K562 (cell line): Measurements from ENCODE around the gene LYVE1. TPM values are rescaled to one million over a fixed set of nuclear protein-coding genes. Genes with fewer than 3 reads are reported as not detected.

Source experiments
- ARID2 ChIP-seq: fragments of 450-650 bp; IDR thresholded peaks from 2 replicates; pipeline ENCODE4 v1.6.1; 2017; ENCODE audit warnings: antibody characterized with exemption, mild to moderate bottlenecking
- HDAC6 ChIP-seq: IDR thresholded peaks from 2 replicates; pipeline ENCODE4 v1.6.1; 2012; ENCODE audit warnings: low read depth, mild to moderate bottlenecking, control low read depth, inconsistent platforms, low read length, moderate library complexity
- KAT2B ChIP-seq: IDR thresholded peaks from one replicate; pipeline ENCODE4 v1.6.1; 2012; ENCODE audit warnings: low read depth, mild to moderate bottlenecking, control low read depth, inconsistent platforms, low read length, moderate library complexity
- POLR2B ChIP-seq: fragments of 450-650 bp; IDR thresholded peaks from 2 replicates; pipeline ENCODE4 v1.6.1; 2018; ENCODE audit warnings: low read depth; ENCODE audit not compliant: partially characterized antibody
- RBM25 ChIP-seq: fragments of 200-400 bp; formaldehyde crosslinking; IDR thresholded peaks from 2 replicates; pipeline ENCODE4 v1.6.1; 2018; ENCODE audit warnings: low read length, low read depth, moderate library complexity; ENCODE audit not compliant: severe bottlenecking
- ZNF124 ChIP-seq: sonication (generic); formaldehyde crosslinking; IDR thresholded peaks from 2 replicates; pipeline ENCODE4 v1.8.1; 2022; ENCODE audit warnings: missing genetic modification reagents
- polyA plus RNA-seq, 8 experiments: library from polyadenylated mRNA; depleted of rRNA in 4 of 8; stranded (reverse) in 5 of 8; unstranded in 3 of 8; fragments of >200 nt; fragmentation: Nextera tagmentation in 2 of 8; fragmentation: Illumina TruSeq in 1 of 8; extraction: Ambion mirVana in 2 of 8; extraction: Trizol in 1 of 8; gene quantifications; 2 replicates each; pipeline versions ENCODE4 v1.2.1 to v1.2.3, GENCODE V29; 2011 to 2014; ENCODE audit warnings: inconsistent platforms in 1 of 8, missing spikeins in 1 of 8
- total RNA-seq, 7 experiments: library from RNA; depleted of rRNA in 6 of 7; stranded (reverse); fragments of >200 nt in 6 of 7; fragmentation: Illumina TruSeq in 2 of 7; extraction: Trizol in 2 of 7; gene quantifications; 2 replicates each; pipeline versions ENCODE4 v1.2.1 to v1.2.3, GENCODE V29; 2011 to 2021; ENCODE audit warnings: low replicate concordance in 1 of 7
- TF ChIP-seq, protein P1 (sequence below): fragments of 450-650 bp; IDR thresholded peaks from 2 replicates; pipeline ENCODE4 v1.7.1; 2018; ENCODE audit warnings: mild to moderate bottlenecking, low read depth; ENCODE audit not compliant: partially characterized antibody
- TF ChIP-seq, protein P2 (sequence below): fragments of 250-450 bp; sonication (Bioruptor Pico); IDR thresholded peaks from 2 replicates; pipeline ENCODE4 v1.8.0; 2022; ENCODE audit warnings: moderate library complexity, mild to moderate bottlenecking, inconsistent platforms
- TF ChIP-seq, protein P3 (sequence below): fragments of 450-650 bp; IDR thresholded peaks from 2 replicates; pipeline ENCODE4 v1.6.1; 2017; ENCODE audit warnings: mild to moderate bottlenecking, moderate library complexity

The LYVE1 gene
- total and polyA plus RNA-seq, 9 of the 15 experiments (the other 6 are each of a cell fraction or from before 2014, with no cell fraction given) = 0.06 to 1.1 (median 0.14) TPM; not detected in 1

DNA sequence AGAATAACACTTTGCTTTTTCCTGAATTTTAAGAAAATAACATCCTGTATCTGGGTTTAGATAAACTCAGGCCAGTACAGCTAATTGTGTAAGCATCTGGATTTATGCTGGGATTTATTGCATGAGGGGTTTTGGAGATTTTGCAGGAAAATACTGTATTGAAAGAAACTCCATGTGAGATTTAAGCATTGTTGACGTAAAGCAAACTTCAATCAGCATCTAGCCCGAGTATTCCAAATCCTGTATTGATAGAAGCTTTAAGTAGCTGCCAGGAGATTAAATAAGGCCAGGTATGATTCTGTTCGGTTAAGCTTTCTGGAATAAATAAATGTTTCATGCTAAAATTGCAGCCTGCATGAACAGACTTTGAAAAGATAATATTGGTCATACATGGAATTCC, 36.3 kb upstream of the LYVE1 start (continued):
- TF ChIP-seq, protein P1, sequence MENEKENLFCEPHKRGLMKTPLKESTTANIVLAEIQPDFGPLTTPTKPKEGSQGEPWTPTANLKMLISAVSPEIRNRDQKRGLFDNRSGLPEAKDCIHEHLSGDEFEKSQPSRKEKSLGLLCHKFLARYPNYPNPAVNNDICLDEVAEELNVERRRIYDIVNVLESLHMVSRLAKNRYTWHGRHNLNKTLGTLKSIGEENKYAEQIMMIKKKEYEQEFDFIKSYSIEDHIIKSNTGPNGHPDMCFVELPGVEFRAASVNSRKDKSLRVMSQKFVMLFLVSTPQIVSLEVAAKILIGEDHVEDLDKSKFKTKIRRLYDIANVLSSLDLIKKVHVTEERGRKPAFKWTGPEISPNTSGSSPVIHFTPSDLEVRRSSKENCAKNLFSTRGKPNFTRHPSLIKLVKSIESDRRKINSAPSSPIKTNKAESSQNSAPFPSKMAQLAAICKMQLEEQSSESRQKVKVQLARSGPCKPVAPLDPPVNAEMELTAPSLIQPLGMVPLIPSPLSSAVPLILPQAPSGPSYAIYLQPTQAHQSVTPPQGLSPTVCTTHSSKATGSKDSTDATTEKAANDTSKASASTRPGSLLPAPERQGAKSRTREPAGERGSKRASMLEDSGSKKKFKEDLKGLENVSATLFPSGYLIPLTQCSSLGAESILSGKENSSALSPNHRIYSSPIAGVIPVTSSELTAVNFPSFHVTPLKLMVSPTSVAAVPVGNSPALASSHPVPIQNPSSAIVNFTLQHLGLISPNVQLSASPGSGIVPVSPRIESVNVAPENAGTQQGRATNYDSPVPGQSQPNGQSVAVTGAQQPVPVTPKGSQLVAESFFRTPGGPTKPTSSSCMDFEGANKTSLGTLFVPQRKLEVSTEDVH = no peak
- TF ChIP-seq HDAC6 (no peak), POLR2B (no peak), RBM25 (no peak), KAT2B (no peak), ZNF124 (CRISPR knock-in tag) (no peak), ARID2 (no peak)
- TF ChIP-seq, protein P2, sequence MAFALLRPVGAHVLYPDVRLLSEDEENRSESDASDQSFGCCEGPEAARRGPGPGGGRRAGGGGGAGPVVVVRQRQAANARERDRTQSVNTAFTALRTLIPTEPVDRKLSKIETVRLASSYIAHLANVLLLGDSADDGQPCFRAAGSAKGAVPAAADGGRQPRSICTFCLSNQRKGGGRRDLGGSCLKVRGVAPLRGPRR (CRISPR knock-in tag) = no peak
- TF ChIP-seq, protein P3, sequence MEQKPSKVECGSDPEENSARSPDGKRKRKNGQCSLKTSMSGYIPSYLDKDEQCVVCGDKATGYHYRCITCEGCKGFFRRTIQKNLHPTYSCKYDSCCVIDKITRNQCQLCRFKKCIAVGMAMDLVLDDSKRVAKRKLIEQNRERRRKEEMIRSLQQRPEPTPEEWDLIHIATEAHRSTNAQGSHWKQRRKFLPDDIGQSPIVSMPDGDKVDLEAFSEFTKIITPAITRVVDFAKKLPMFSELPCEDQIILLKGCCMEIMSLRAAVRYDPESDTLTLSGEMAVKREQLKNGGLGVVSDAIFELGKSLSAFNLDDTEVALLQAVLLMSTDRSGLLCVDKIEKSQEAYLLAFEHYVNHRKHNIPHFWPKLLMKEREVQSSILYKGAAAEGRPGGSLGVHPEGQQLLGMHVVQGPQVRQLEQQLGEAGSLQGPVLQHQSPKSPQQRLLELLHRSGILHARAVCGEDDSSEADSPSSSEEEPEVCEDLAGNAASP = no peak
